HG02981 (cell line): ENCODE results near the gene WDR62.
A peak's percentile ranks its signal among the peaks of the same experiment; 100 is the strongest.
"Not testable (repeated sequence)": the region's sequence is repeated elsewhere in the genome, so short reads cannot be mapped to it uniquely, and the experiment has no call there.

Experiments
- ATAC-seq: cut with Tn5 transposase; IDR thresholded peaks from one replicate; pipeline ENCODE4 v1.9.1; 2021; ENCODE audit warnings: mild to moderate bottlenecking, moderate library complexity; ENCODE audit not compliant: unreplicated experiment

WDR62 gene

DNA sequence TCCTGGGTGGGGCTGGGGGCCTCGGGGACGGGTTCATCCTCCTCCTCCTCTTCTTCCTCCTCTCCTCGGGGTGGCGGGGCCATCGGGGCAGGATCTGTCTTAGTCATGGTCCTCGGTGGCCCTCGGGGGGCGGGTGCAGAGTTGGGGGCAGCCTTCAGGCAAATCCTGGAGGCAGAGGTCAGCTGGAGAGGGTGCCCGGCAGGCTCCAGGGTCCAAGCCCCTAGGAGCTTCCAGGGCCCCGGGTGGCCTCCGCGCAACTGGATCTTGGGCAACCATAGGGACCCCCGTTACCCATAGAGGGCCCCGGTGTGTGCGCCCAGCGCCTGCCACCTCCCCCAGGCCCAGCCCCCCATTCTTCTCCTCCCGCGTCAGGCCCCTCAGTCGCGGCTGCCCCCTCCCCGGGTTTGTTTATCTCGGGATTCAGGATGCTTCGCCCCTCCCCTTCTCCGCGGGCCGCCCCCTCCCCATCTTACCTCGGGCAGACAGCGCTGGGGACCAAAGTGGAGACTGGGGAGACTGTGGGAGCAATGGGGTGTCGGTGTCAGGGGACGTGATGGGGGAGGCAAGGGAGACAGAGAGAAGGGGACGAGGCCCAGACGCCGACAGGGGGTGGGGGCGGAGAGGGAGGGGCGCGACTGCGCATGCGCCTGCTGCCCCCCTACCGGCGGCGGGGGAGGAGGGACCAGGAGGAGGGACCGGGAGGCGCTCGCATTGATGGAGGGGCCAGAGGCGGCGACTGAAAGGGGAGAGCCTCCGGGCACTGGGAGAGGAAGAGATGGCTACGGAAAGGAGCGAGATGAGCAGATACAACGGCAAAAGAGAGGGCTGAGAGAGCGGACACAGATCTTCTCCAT, 22.2 kb upstream of the WDR62 start, which contains the start of gene CLIP3:
CLIP3 (minus strand) TSS at position 623 of the 854 bp plus-strand sequence; CDS start at position 107, 516 bp downstream.
- ATAC-seq = no peak

- no peak for ATAC-seq
Measured at GRCh38 chr19:36040495-36040894, 14.2 kb upstream of the WDR62 start.

GRCh38 chr19:36041092-36041491, 13.6 kb upstream of the WDR62 start:
- not testable (repeated sequence) for ATAC-seq

DNA sequence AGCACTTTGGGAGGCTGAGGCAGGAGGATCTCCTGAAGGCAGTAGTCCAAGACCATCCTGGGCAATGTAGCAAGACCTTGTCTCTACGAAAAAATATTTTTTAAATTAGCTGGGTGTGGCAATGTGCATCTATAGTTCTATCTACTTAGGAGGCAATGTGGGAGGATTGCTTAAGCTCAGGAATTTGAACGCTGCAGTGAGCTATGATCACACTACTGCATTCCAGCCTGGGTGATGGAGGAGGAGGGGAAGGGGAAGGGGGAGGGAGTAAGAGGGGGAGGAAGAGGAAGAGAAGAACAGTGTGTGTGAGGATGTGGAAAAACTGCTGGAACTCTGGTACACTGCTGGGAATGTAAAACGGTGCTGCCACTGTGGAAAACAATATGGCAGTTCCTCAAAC, 12.9 kb upstream of the WDR62 start:
- ATAC-seq = no peak

- no peak for ATAC-seq
Measured at GRCh38 chr19:36043952-36044351, 10.7 kb upstream of the WDR62 start.

GRCh38 chr19:36046443-36047050, 8.2 kb upstream of the WDR62 start:
- ATAC-seq = no peak

DNA sequence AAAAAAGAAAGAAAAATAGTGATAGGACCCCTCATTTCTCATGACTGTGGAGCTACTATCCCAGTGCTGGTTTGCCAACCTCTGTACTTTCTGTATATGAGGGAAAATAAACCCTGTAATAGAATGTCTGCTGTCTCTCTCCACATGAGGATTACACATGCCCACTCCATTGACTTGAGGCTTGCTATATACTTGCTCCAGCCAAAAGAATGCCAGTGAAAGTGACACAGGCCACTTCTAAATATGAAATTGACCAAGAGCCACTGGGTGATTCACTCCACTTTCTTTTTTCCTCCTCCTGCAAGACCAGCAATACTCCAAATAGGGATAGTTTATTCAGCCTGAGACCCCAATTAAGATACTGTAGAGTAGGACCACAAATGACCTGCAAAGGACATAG, 6.9 kb upstream of the WDR62 start:
- no peak for ATAC-seq

DNA sequence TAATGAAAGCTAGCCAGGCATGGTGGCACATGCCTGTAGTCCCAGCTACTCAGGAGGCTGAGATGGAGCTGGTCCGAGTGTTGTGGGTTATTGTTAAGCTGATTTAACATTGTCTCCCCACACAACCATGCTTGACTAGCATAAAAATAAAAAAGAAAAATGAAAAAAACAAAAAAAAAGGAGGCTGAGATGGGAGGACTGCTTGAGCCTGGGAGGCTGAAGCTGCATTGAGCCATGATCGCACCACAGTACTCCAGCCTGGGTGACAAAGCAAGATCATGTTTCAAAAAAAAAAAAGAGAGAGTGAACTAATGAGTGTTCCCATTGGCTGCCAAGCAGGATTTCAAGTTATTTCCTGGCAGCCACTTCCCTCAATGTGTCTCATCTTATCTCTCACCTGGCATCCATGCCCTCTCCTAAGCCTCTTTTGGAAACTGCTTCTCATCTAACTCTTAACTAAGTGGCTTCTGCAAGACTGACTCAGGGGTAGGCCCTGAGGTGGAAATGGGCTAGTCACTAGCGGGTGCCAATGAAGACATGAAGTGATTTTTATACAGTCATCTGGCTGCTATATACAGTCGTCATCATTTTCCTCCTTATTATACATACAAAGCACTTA, 5.5 kb upstream of the WDR62 start:
- no peak for ATAC-seq

- ATAC-seq = no peak
Measured at GRCh38 chr19:36051236-36051635, 3.5 kb upstream of the WDR62 start.

GRCh38 chr19:36051637-36052036, 3.1 kb upstream of the WDR62 start:
- ATAC-seq = no peak

DNA sequence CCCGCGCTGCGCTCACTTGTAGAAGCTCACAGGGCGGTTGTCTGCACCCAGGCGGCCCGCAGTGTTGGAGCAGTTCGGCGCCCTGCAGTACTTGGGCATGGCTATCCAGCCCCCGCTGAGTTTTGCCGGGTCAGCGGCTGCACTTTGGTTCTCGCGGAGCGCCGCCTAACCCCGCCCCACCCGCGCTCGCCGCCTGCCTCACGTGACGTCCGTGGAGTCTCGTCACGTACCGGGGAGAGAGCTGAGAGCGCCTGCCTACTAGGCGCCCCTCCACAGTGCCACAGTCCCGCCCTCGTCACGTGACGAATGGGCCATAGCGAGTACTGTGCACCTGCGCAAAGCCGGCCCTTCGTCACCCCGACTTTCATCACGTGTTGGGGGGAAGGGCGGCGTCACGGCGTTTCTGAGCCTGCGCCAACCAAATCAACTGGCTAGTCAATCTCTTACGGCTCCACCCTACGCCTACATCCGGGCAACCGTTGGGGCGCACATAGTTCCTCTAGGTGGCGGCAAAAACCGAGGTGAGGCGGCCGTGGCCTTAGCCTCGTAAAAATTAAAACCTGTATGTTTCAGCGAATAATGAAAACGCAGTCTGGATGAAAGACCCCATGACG, 471 bp upstream of the WDR62 start, which contains the start of gene THAP8:
THAP8 (minus strand) TSS at position 167 of the 614 bp plus-strand sequence; CDS start at position 99, 68 bp downstream.
- peak; percentile 75 for ATAC-seq

- no peak for ATAC-seq
Measured at GRCh38 chr19:36058481-36059179, 3.9 kb downstream of the WDR62 start.

GRCh38 chr19:36059180-36059910, 4.6 kb downstream of the WDR62 start:
- no peak for ATAC-seq

- no peak for ATAC-seq
Measured at GRCh38 chr19:36060430-36060829, 5.7 kb downstream of the WDR62 start.

GRCh38 chr19:36061367-36061766, 6.7 kb downstream of the WDR62 start:
- ATAC-seq = no peak

- no peak for ATAC-seq
Measured at GRCh38 chr19:36064826-36065225, 10.1 kb downstream of the WDR62 start.

- no peak for ATAC-seq
Measured at GRCh38 chr19:36067681-36068080, 13.0 kb downstream of the WDR62 start.

GRCh38 chr19:36068810-36069499, 14.3 kb downstream of the WDR62 start:
- ATAC-seq = not testable (repeated sequence)

GRCh38 chr19:36072081-36072480, 17.4 kb downstream of the WDR62 start:
- ATAC-seq = no peak
